ENCODE measurements around the gene GALNTL6.

GRCh38 chr4:172256820-172257219 lies 443.6 kb downstream of the GALNTL6 start:
- no peak for TF ChIP-seq CTCF (IDR thresholded peaks at IDR 0.05)
- TF ChIP-seq POLR2A (IDR thresholded peaks at IDR 0.05): no peak

All from testis (tissue), 2 donors.